SJSA1 (cell line): Measurements from ENCODE around the gene PTK7. TPM values are rescaled to one million over a fixed set of nuclear protein-coding genes. Genes with fewer than 3 reads are reported as not detected.
A peak's percentile ranks its signal among the peaks of the same experiment; 100 is the strongest.
"Not testable (repeated sequence)": the region's sequence is repeated elsewhere in the genome, so short reads cannot be mapped to it uniquely, and the experiment has no call there.

ENCODE experiments used
- DNase-seq, 2 experiments: peaks; one replicate each; pipeline ENCODE4 v3.0.0-alpha.2; 2015 to 2020; ENCODE audit warnings: low spot score in 2 of 2, low read depth in 1 of 2
- H3K27ac ChIP-seq: fragments of 250-450 bp; sonication (Bioruptor Pico); 2 replicates; pipeline ENCODE4 v1.5.1; 2020; ENCODE audit warnings: mild to moderate bottlenecking, moderate library complexity
- H3K27me3 ChIP-seq: fragments of 250-450 bp; sonication (Bioruptor Pico); replicated peaks from 2 replicates; pipeline ENCODE4 v1.5.1; 2020; ENCODE audit warnings: mild to moderate bottlenecking, moderate library complexity
- H3K36me3 ChIP-seq: fragments of 250-450 bp; sonication (Bioruptor Pico); 2 replicates; pipeline ENCODE4 v1.5.1; 2020; ENCODE audit warnings: mild to moderate bottlenecking
- H3K4me1 ChIP-seq: fragments of 250-450 bp; sonication (Bioruptor Pico); replicated peaks from 2 replicates; pipeline ENCODE4 v1.6.1; 2021; ENCODE audit warnings: mild to moderate bottlenecking
- H3K4me3 ChIP-seq: fragments of 250-450 bp; sonication (Bioruptor Pico); 2 replicates; pipeline ENCODE4 v1.5.1; 2020; ENCODE audit warnings: mild to moderate bottlenecking
- H3K9me3 ChIP-seq: fragments of 250-450 bp; sonication (Bioruptor Pico); replicated peaks from 2 replicates; pipeline ENCODE4 v1.5.1; 2020; ENCODE audit warnings: mild to moderate bottlenecking
- total RNA-seq: library from RNA; depleted of rRNA; stranded (reverse); fragments of >200 nt; shearing (Covaris generic); gene quantifications from 2 replicates; pipeline ENCODE4 v1.2.3, GENCODE V29; 2014

PTK7 gene
- total RNA-seq, 1 experiment from 2014 or later = 87.0 TPM

DNA sequence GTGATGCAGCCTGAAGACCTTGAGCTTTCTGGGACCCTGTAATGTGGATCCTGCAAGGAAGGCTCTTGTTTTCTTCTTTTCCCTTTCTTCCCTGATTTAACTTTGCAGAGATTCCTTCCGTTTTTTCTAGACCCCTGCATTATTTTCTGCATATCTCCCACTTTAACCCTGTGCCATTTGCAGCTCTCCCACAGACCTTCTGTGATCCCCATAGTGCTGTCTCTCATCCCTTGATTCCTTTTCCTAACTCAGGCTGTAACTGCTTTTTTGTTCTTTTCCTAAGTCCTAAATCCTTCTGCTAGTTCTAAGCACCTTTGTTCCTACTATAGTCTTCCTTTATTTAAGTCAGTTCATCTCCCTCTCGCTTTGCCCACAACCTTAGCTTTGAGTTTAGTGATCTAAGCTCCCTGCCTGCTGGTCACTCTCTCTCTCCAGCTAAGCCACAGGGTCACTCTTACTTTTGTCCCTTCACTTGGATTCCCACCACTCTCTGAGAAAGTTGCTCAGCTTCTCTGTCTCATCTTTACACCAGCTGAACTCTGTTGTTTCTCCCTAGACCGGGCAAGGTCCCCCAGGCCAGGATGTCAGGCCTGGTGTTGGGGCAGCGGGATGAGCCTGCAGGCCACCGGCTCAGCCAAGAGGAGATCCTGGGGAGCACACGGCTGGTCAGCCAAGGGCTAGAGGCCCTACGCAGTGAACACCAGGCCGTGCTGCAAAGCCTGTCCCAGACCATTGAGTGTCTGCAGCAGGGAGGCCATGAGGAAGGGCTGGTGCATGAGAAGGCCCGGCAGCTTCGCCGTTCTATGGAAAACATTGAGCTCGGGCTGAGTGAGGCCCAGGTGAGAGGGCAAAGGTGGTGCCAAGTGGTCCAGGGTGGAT, 15.1 kb upstream of the PTK7 start:
- no peaks in the 10 kb centered on the region for H3K9me3 ChIP-seq
- peaks cover 14% of the 10 kb centered on the region for H3K4me1 ChIP-seq
- H3K27ac ChIP-seq = no peak overlapping the region
- no peak for DNase-seq
- H3K27me3 ChIP-seq = no peaks in the 10 kb centered on the region
- no peak overlapping the region for H3K4me3 ChIP-seq
- H3K36me3 ChIP-seq = peaks cover 23% of the 10 kb centered on the region

DNA sequence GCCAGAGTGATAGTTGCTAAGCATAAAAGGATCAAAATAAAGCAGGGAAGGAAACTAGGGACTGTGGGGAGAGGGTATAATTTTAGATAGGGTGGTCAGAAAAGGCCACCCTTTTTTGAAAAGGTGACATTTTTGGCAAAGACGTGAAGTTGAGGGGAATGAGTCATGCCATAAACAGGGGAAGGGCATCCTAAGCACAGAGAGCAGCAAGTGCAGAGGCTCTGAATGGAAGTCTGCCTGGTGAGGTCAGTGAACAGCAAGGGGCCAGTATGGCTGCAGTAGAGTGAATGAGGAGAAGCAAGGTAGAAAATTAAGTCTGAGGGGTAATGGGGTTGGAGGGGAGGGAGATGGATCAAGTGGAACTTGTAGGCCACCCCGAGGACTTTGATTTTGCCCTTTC, 14.3 kb upstream of the PTK7 start:
- Histone ChIP-seq H3K27me3 (no peaks in the 10 kb centered on the region), H3K27ac (no peak overlapping the region), H3K36me3 (peaks cover 20% of the 10 kb centered on the region), H3K4me1 (peaks cover 14% of the 10 kb centered on the region), H3K9me3 (no peaks in the 10 kb centered on the region), H3K4me3 (no peak overlapping the region)
- no peak for DNase-seq

DNA sequence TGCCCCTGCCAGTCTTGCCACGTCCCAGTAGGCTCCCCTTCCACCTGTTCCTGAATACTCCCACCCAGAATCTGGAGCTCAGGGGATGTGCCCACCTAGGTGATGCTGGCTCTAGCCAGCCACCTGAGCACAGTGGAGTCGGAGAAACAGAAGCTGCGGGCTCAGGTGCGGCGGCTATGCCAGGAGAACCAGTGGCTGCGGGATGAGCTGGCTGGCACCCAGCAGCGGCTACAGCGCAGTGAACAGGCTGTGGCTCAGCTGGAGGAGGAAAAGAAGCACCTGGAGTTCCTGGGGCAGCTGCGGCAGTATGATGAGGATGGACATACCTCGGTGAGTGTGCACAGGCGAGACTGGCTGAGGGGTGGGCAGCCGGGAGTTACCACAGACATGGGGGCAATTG, 13.3 kb upstream of the PTK7 start:
- no peak for DNase-seq
- Histone ChIP-seq H3K27ac (no peak overlapping the region), H3K27me3 (no peaks in the 10 kb centered on the region), H3K4me1 (peaks cover 14% of the 10 kb centered on the region), H3K36me3 (peaks cover 13% of the 10 kb centered on the region), H3K9me3 (no peaks in the 10 kb centered on the region), H3K4me3 (no peak overlapping the region)

DNA sequence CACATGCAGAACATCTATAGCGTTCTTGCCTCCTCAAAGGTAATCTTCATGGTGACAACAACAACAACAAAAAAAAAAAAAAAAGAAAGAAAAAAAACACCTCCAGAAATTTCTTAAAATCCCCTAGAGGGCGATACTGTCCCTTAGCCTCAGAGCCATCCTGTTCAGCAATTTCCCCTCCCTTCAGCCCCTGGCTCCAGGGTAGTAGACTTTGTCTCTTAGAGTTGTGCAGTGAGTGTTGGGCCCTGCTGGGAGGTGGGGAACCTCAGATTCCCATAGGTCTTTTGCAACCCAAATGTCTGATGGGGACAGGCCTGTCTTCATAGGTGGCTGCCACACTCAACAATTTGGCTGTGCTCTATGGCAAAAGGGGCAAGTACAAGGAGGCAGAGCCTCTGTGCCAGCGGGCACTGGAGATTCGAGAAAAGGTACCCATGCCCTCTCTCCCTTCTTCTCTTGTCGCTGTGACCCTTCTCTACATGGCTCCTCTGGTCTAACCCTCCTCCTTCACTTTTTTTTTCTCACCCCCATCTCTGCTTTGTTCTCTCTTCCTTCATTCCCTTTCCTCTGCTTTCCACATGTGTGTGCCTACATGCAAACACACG, 6.0 kb upstream of the PTK7 start:
- no peak overlapping the region for H3K4me3 ChIP-seq
- no peaks in the 10 kb centered on the region for H3K9me3 ChIP-seq
- H3K4me1 ChIP-seq = no peaks in the 10 kb centered on the region; the same call in 1 of the 2 replicates
- peak in 1 of 2 experiments; percentile 51 for DNase-seq
- no peak overlapping the region for H3K27ac ChIP-seq
- 0 out of 2 replicates have a peak, but pooled peaks cover 2% of the 10 kb centered on the region for H3K36me3 ChIP-seq
- H3K27me3 ChIP-seq = no peaks in the 10 kb centered on the region

DNA sequence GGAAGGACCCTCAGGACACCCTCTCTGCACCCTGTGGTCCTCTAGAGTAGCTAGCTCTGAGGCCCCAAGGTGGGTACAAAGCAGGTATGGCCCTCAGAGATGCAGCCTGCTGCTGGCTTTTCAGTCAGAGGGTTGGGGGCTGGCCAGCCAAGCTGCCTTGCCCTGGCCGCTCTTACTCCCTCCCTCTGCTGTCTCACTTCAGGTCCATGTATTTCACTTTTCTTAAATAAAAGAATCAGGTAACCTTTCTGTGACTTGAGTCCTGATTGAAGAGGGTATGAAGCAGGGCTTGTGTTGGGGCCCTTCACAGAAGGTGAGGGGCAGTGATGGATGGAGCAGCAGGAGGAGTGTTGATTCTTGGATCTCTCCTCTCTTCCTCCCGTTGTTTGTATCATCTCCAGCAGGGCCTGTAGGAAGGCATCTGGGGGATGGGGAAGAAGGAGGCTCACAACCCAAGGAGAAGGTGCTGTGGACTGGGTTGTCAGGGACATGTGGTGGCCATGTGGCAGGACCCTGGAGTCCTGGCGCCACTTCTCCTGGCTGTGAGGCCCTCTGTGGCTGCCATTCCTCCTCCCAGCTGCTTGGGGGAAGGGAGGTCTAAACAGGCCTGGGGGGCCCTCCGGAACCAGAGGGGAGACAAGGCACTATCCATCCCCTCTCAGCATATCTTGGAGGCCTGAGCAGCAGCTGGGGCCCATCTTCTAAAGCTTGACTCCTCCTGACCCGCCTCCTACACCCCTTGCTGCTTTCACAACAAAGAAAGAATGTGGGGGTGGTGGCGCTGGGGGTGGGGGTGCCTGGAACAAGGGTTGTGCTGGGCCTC, 1.1 kb upstream of the PTK7 start:
- H3K9me3 ChIP-seq = no peaks in the 10 kb centered on the region
- H3K36me3 ChIP-seq = peaks cover 11% of the 10 kb centered on the region
- no peak overlapping the region; the same call in 1 of the 2 replicates for H3K4me3 ChIP-seq
- H3K4me1 ChIP-seq = peaks cover 18% of the 10 kb centered on the region
- no peak overlapping the region for H3K27ac ChIP-seq
- no peaks in the 10 kb centered on the region for H3K27me3 ChIP-seq
- DNase-seq = no peak

DNA sequence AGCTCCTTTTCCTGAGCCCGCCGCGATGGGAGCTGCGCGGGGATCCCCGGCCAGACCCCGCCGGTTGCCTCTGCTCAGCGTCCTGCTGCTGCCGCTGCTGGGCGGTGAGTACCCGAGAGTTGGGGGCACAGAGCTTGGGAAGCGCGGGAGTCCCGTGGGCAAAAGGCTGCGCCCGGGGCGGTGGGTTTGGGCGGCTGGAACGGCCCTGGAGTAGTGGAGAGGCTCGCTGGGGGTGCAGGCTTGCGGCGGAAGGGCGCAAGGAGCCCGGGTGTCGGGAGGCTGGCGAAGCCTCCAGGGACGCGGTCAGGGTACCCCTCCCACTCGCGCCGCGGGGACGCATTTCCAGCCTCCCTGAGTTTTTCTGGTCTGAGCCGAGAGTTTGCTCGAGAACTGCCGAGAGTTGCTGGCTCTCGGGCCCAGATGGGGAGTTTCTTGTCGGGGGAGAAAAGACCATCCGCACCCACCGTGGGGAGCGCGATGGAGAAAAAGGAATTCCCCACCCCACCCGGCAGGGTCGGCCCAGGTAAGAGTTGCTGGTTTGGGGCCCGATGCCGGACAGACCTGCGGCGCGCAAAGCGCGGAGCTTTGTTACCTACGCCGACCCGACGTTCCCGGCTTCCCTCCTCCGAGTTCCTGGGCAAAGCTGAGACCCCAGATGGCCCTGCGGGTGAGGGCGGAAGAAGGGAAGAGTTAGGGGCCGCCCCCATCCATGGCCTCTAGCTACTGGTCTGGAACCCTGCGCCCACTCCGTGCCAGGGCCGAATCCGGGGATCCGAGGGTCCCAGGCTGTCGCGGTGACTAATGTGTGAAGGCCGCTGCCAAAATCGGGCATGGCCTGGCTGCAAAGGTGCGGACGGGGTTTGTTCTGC, 584 bp downstream of the PTK7 start:
- Histone ChIP-seq H3K9me3 (no peaks in the 10 kb centered on the region), H3K4me3 (peak overlapping the region; percentile 94), H3K36me3 (peaks cover 11% of the 10 kb centered on the region), H3K27me3 (no peaks in the 10 kb centered on the region), H3K4me1 (peaks cover 27% of the 10 kb centered on the region), H3K27ac (peak overlapping the region; percentile 33)
- DNase-seq = peak; percentile 63 to 68

DNA sequence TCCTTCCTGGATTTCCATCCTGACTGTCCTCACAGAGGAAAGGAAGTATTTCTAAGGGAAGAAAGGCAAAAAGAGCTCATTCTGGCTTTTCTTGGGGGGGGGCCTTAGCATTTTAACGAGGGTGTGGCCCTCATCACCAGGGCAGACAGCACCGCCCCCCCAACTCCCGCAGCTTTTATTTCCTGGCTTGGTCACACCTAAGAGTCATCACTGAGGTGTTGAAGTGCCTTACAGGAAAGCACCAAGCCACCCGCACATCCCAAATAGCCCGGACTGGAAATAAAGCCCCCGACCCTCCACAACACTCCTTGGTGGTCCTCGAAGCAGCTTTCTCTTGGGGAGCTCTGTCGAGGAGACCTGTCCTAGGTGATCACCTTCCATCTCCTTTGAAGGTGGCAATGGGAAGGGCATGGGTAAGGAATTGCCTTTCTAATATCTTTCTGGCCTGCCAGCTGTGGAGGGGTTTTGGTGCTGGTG, 1.3 kb downstream of the PTK7 start:
- Histone ChIP-seq H3K36me3 (peaks cover 11% of the 10 kb centered on the region), H3K4me1 (peaks cover 34% of the 10 kb centered on the region)

DNA sequence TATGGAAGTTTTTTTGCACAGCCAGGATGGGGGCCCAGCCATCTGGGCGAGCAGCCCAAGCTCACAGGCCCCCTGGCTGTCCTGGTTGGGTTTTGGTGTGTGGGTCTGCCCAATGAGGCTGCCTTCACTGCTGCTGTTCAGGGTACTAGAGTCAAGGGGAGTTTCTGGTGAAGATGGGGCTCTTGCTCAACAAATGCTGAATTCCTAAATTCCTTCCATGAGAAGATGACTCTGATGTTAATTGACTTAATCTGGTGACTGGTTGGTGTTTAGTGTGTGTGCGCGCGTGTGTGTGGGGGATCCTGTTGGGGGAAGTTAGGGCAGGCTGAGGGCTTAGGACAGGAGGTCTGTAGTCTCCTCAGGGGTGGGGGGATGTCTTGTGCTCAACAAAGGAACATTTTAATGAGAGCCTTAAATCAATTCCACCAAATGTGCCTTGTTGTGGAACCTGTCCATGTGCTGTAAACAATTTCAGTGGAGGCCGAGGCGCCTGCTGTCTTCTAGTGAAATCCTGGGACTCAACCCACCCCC, 1.9 kb downstream of the PTK7 start:
- no peaks in the 10 kb centered on the region for H3K27me3 ChIP-seq
- H3K4me3 ChIP-seq = no peak overlapping the region
- H3K9me3 ChIP-seq = no peaks in the 10 kb centered on the region
- no peak overlapping the region for H3K27ac ChIP-seq
- H3K36me3 ChIP-seq = peaks cover 11% of the 10 kb centered on the region
- H3K4me1 ChIP-seq = peaks cover 34% of the 10 kb centered on the region
- DNase-seq = no peak

More for the DNA sequence above, 1.3 kb downstream of the PTK7 start:
- H3K4me3 ChIP-seq = peak overlapping the region; percentile 94
- no peaks in the 10 kb centered on the region for H3K27me3 ChIP-seq
- no peak for DNase-seq
- peak overlapping the region; percentile 33; the same call in 1 of the 2 replicates for H3K27ac ChIP-seq
- H3K9me3 ChIP-seq = no peaks in the 10 kb centered on the region

DNA sequence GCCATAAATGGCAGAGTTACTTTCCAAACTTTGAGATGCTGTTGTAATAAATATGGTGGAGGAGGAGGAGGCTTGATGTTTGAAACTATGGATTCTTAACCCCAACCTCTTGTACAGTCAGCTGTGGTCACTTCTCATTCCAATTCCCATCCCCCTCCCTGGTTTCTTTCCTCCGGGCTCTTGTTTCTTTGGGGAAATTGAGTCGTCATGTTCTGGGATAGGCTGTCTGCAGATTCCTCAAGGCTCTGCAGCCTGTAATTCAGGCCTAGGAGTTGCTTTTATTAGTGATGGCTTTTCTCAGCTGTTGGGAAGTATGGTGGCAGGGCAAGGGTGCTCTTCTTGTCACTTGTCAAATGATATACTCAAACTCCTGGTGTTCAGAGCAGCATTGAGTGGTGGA, 2.6 kb downstream of the PTK7 start:
- no peak overlapping the region for H3K27ac ChIP-seq
- no peak for DNase-seq
- no peak overlapping the region for H3K4me3 ChIP-seq

DNA sequence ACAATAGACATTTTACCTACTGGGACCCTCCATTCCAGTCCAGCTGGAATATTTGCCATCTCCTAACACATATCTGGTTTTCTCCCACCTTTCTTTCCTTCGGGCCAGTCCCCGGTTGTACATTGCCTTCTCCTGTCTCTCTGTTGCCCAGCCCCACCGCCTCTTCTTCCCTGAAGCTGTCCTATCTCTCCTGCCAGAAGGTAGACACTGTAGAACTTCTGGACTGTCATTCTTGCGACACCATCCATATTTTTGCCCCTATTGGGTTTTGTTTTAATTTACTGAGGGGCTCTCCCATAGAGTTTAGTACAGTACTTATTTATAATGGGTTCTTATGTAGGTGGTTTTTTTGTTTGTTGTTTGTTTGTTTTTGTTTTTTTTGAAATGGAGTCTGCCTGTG, 4.9 kb downstream of the PTK7 start:
- no peak overlapping the region for H3K27ac ChIP-seq
- no peak for DNase-seq
- H3K36me3 ChIP-seq = peaks cover 8% of the 10 kb centered on the region
- H3K27me3 ChIP-seq = no peaks in the 10 kb centered on the region
- peaks cover 28% of the 10 kb centered on the region for H3K4me1 ChIP-seq
- no peaks in the 10 kb centered on the region for H3K9me3 ChIP-seq
- no peak overlapping the region for H3K4me3 ChIP-seq

More for the DNA sequence above, 2.6 kb downstream of the PTK7 start:
- no peaks in the 10 kb centered on the region for H3K9me3 ChIP-seq
- H3K36me3 ChIP-seq = peaks cover 11% of the 10 kb centered on the region
- peaks cover 34% of the 10 kb centered on the region for H3K4me1 ChIP-seq
- no peaks in the 10 kb centered on the region for H3K27me3 ChIP-seq

DNA sequence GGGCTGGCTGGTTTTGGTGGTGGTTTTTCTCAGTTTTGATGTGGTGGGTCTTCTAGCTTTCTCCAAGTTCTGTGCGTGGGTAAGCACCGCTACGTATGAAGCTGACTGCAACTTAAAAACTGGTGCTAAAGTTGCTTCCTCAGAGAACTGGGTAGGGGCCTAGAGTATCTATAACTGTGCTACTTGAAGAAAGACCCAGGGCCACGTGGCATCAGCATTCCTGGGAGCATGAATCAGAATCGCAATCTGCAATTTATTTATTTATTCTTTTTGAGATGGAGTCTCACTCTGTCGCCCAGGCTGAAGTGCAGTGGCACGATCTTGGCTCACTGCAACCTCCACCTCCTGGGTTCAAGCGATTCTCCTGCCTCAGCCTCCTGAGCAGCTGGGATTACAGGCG, 5.8 kb downstream of the PTK7 start:
- not testable (repeated sequence) for H3K4me3 ChIP-seq, H3K27me3 ChIP-seq, H3K36me3 ChIP-seq, H3K9me3 ChIP-seq
- Histone ChIP-seq H3K27ac (peak overlapping the region; percentile 30), H3K4me1 (peaks cover 27% of the 10 kb centered on the region)
- peak; percentile 65 to 68 for DNase-seq

DNA sequence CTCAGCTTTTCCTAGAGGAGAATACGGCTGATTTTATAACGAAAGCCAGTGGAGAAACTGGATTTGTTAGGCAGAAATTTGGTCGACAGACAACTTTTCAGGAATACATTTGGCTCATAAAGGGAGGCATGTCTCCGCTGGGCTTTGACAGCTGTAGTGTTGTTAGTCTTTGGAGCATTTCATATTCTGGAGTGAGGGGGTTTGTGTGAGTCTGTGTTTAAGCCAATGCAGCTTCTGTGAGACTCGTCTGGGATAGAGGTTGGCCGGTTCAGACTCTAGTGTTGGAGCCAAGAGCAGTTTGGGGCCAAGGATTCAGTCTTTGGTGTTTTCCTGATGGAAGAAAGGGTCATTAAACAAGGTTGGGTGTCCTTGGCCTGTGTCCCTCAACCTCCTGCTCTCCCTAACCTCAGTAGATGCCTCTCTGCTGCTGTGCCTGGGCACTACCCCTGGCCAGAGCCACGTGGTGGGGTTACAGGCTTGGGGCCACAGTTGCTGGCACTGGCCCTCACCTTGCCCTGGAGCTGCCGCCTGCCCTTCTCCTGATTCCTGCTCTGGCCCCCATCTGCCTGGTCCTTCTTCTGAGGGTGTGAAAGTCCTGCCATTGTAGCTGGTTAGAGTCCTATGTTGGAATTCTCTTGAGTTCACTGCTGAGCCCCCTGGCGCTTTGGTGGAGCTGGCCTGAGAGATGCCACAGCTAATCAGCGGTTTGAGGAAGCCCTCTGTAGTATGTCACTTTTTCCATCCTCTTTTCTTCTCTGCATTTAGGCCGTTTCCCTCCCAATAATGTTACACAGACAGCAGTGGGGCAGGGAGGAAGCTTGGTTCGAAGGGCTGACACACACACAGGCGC, 6.9 kb downstream of the PTK7 start:
- DNase-seq = no peak
- Histone ChIP-seq H3K9me3 (no peaks in the 10 kb centered on the region), H3K36me3 (no peaks in the 10 kb centered on the region), H3K4me3 (no peak overlapping the region), H3K27ac (no peak overlapping the region), H3K4me1 (peaks cover 16% of the 10 kb centered on the region), H3K27me3 (no peaks in the 10 kb centered on the region)
